ENCODE data around the gene MCC.

MCC gene

GRCh38 chr5:113043491-113043931 is 444.7 kb downstream of the MCC start:
- DNase-seq (ENCODE audit: low read depth) = no peak
- H3K4me3 ChIP-seq (ENCODE audit: low read depth, low read length) = no peak overlapping the region

GRCh38 chr5:113042491-113043243 is 445.6 kb downstream of the MCC start:
- no peak for DNase-seq (ENCODE audit: low read depth)
- no peak overlapping the region for H3K4me3 ChIP-seq (ENCODE audit: low read depth, low read length)

- H3K4me3 ChIP-seq (ENCODE audit: low read depth, low read length) = no peak overlapping the region
- DNase-seq (ENCODE audit: low read depth) = no peak
Measured at GRCh38 chr5:113040672-113041260, 447.5 kb downstream of the MCC start.

GRCh38 chr5:113039934-113040285 is 448.3 kb downstream of the MCC start:
- no peak for DNase-seq (ENCODE audit: low read depth)

GRCh38 chr5:113039229-113039933 is 448.9 kb downstream of the MCC start:
- H3K4me3 ChIP-seq (ENCODE audit: low read depth, low read length) = no peak overlapping the region
- DNase-seq (ENCODE audit: low read depth) = no peak

More at GRCh38 chr5:113039934-113040285, 448.3 kb downstream of the MCC start:
- H3K4me3 ChIP-seq (ENCODE audit: low read depth, low read length) = no peak overlapping the region

- no peak for DNase-seq (ENCODE audit: low read depth)
- H3K4me3 ChIP-seq (ENCODE audit: low read depth, low read length) = no peak overlapping the region
Measured at GRCh38 chr5:113038714-113039113, 449.5 kb downstream of the MCC start.

GRCh38 chr5:113038136-113038535 is 450.1 kb downstream of the MCC start:
- H3K4me3 ChIP-seq (ENCODE audit: low read depth, low read length) = no peak overlapping the region
- no peak for DNase-seq (ENCODE audit: low read depth)

- H3K4me3 ChIP-seq (ENCODE audit: low read depth, low read length) = no peak overlapping the region
- DNase-seq (ENCODE audit: low read depth) = no peak
Measured at GRCh38 chr5:113036826-113037225, 451.4 kb downstream of the MCC start.

- H3K4me3 ChIP-seq (ENCODE audit: low read depth, low read length) = no peak overlapping the region
- DNase-seq (ENCODE audit: low read depth) = no peak
Measured at GRCh38 chr5:113036321-113036720, 451.9 kb downstream of the MCC start.

- no peak overlapping the region for H3K4me3 ChIP-seq (ENCODE audit: low read depth, low read length)
- DNase-seq (ENCODE audit: low read depth) = no peak
Measured at GRCh38 chr5:113035096-113035495, 453.2 kb downstream of the MCC start.

- no peak for DNase-seq (ENCODE audit: low read depth)
Measured at GRCh38 chr5:113034182-113034773, 454.0 kb downstream of the MCC start.

GRCh38 chr5:113031557-113031956 is 456.7 kb downstream of the MCC start:
- no peak overlapping the region for H3K4me3 ChIP-seq (ENCODE audit: low read depth, low read length)
- DNase-seq (ENCODE audit: low read depth) = no peak

More at GRCh38 chr5:113034182-113034773, 454.0 kb downstream of the MCC start:
- H3K4me3 ChIP-seq (ENCODE audit: low read depth, low read length) = no peak overlapping the region

GRCh38 chr5:113031104-113031503 is 457.1 kb downstream of the MCC start:
- no peak for DNase-seq (ENCODE audit: low read depth)
- H3K4me3 ChIP-seq (ENCODE audit: low read depth, low read length) = no peak overlapping the region

GRCh38 chr5:113029614-113030013 is 458.6 kb downstream of the MCC start:
- no peak for DNase-seq (ENCODE audit: low read depth)
- no peak overlapping the region for H3K4me3 ChIP-seq (ENCODE audit: low read depth, low read length)

GRCh38 chr5:113027431-113027830 is 460.8 kb downstream of the MCC start:
- no peak for DNase-seq (ENCODE audit: low read depth)
- H3K4me3 ChIP-seq (ENCODE audit: low read depth, low read length) = no peak overlapping the region

GRCh38 chr5:113027015-113027414 is 461.2 kb downstream of the MCC start:
- H3K4me3 ChIP-seq (ENCODE audit: low read depth, low read length) = no peak overlapping the region
- DNase-seq (ENCODE audit: low read depth) = no peak

- DNase-seq (ENCODE audit: low read depth) = no peak
- H3K4me3 ChIP-seq (ENCODE audit: low read depth, low read length) = no peak overlapping the region
Measured at GRCh38 chr5:113026211-113026610, 462.0 kb downstream of the MCC start.

GRCh38 chr5:113025596-113025995 is 462.7 kb downstream of the MCC start:
- H3K4me3 ChIP-seq (ENCODE audit: low read depth, low read length) = no peak overlapping the region
- DNase-seq (ENCODE audit: low read depth) = no peak

GRCh38 chr5:113024076-113024697 is 464.1 kb downstream of the MCC start:
- no peak for DNase-seq (ENCODE audit: low read depth)
- H3K4me3 ChIP-seq (ENCODE audit: low read depth, low read length) = no peak overlapping the region

- no peak overlapping the region for H3K4me3 ChIP-seq (ENCODE audit: low read depth, low read length)
- no peak for DNase-seq (ENCODE audit: low read depth)
Measured at GRCh38 chr5:113022661-113023060, 465.6 kb downstream of the MCC start.
